Panc1 (cell line): Measurements from ENCODE around the gene FRMD4A. TPM values are rescaled to one million over a fixed set of nuclear protein-coding genes. Genes with fewer than 3 reads are reported as not detected.
A peak's percentile ranks its signal among the peaks of the same experiment; 100 is the strongest.

ENCODE experiments used
- ATAC-seq: fragments of 200-7000 bp; cut with Tn5 transposase; 2 replicates; pipeline ENCODE4 v1.9.1; 2020; ENCODE audit warnings: mild to moderate bottlenecking, moderate library complexity
- BruUV-seq: library from RNA; stranded (reverse); fragments of 400-500 nt; replicated peaks from 2 replicates; lab custom pipeline; 2021; lab: Mats Ljungman, UMichigan
- CTCF ChIA-PET: fragments of 300-600 bp; sonication (Branson Sonifier 250); formaldehyde crosslinking; loops from one replicate; lab custom pipeline; 2022; ENCODE audit warnings: antibody characterized with exemption; lab: Charles Lee
- POLR2A ChIA-PET: fragments of 300-600 bp; sonication (Branson Sonifier 250); formaldehyde crosslinking; loops from one replicate; lab custom pipeline; 2022; ENCODE audit warnings: antibody characterized with exemption; lab: Charles Lee
- DNase-seq: peaks from one replicate; pipeline ENCODE4 v3.0.0-alpha.2; 2010; ENCODE audit warnings: low read depth, low spot score
- H3K27ac ChIP-seq: 2 replicates; pipeline ENCODE4 v1.5.1; 2011; ENCODE audit warnings: mild to moderate bottlenecking, low read length, inconsistent platforms
- H3K27me3 ChIP-seq: fragments of 200-500 bp; sonication (Bioruptor generic); 2 replicates; pipeline ENCODE4 v1.6.0; 2014; ENCODE audit warnings: low read length, inconsistent platforms; ENCODE audit not compliant: control insufficient read depth, insufficient read depth
- H3K36me3 ChIP-seq: fragments of 200-500 bp; sonication (Bioruptor generic); 2 replicates; pipeline ENCODE4 v1.5.1; 2014; ENCODE audit warnings: inconsistent platforms, mild to moderate bottlenecking, low read length, moderate library complexity; ENCODE audit not compliant: control insufficient read depth, insufficient read depth
- H3K4me1 ChIP-seq: 2 replicates; pipeline ENCODE4 v1.5.1; 2011; ENCODE audit warnings: inconsistent platforms, mild to moderate bottlenecking, low read length, moderate library complexity; ENCODE audit not compliant: control insufficient read depth, insufficient read depth
- H3K4me3 ChIP-seq, 2 experiments: 2 replicates each; pipeline ENCODE4 v1.5.1; 2011 to 2012; ENCODE audit warnings: low read depth in 2 of 2, low read length in 2 of 2, mild to moderate bottlenecking in 2 of 2, inconsistent platforms in 1 of 2, moderate library complexity in 1 of 2
- H3K9me3 ChIP-seq: fragments of 200-500 bp; sonication (Bioruptor generic); 2 replicates; pipeline ENCODE4 v1.5.1; 2014; ENCODE audit warnings: low read depth, mild to moderate bottlenecking, inconsistent platforms, low read length, moderate library complexity; ENCODE audit not compliant: control insufficient read depth, insufficient read depth
- CTCF ChIP-seq: fragments of 450-650 bp; IDR thresholded peaks from 2 replicates; pipeline ENCODE4 v1.5.1; 2017; ENCODE audit warnings: mild to moderate bottlenecking
- POLR2AphosphoS5 ChIP-seq: IDR thresholded peaks from 2 replicates; pipeline ENCODE4 v1.6.1; 2012; ENCODE audit warnings: mild to moderate bottlenecking, low read depth, low read length, moderate library complexity
- REST ChIP-seq, 2 experiments: IDR thresholded peaks; 2 replicates each; pipeline ENCODE4 v1.6.1; 2011 to 2012; ENCODE audit warnings: low read depth in 2 of 2, control low read depth in 1 of 2, low read length in 1 of 2, mild to moderate bottlenecking in 1 of 2, moderate library complexity in 1 of 2; ENCODE audit not compliant: insufficient read depth in 1 of 2
- SIN3A ChIP-seq: IDR thresholded peaks from 2 replicates; pipeline ENCODE4 v1.6.1; 2012; ENCODE audit warnings: low read depth, mild to moderate bottlenecking, low read length, moderate library complexity, borderline replicate concordance; ENCODE audit not compliant: insufficient read depth
- TCF7L2 ChIP-seq: IDR thresholded peaks from 2 replicates; pipeline ENCODE4 v1.6.1; 2011; ENCODE audit warnings: mild to moderate bottlenecking, low read depth, low read length, inconsistent platforms
- in situ Hi-C: cut with HindIII; loops from 2 replicates; pipeline ENCODE4 v1.10.0; 2016; ENCODE audit warnings: low sequenced_read_pairs, low pct_unique_long_range_greater_than_20kb
- intact Hi-C: fragments of 100-400 bp; cut with micrococcal nuclease; formaldehyde crosslinking; loops from one replicate; pipeline ENCODE4 v1.10.0; 2022; ENCODE audit not compliant: unreplicated experiment
- total RNA-seq: library from RNA; stranded (reverse); gene quantifications from one replicate; pipeline ENCODE4 v1.2.1, GENCODE V29; 2021; ENCODE audit not compliant: unreplicated experiment

The FRMD4A gene
- total RNA-seq, 1 experiment from 2014 or later, result 7.1 TPM

GRCh38 chr10:14302035-14302434 lies 28.7 kb downstream of the FRMD4A start:
- DNase-seq (no peak), ATAC-seq (no peak)
- in situ Hi-C loops, result no loop called here
- Histone ChIP-seq H3K36me3 (no peaks in the 10 kb centered on the region), H3K27me3 (0 out of 2 replicates have a peak, but pooled peaks cover 2% of the 10 kb centered on the region), H3K4me1 (no peaks in the 10 kb centered on the region), H3K27ac (no peak overlapping the region), H3K4me3 (no peak overlapping the region), H3K9me3 (no peaks in the 10 kb centered on the region)
- intact Hi-C loops, result no loop called here
- TF ChIP-seq REST (IDR thresholded peaks at IDR 0.05; ENCODE audit: insufficient read depth in 1 of 2, low read depth in 2 of 2, low read length in 1 of 2), result no peak
- TF ChIP-seq TCF7L2, result no peak
- no peak for TF ChIP-seq POLR2AphosphoS5
- no peak for TF ChIP-seq SIN3A
- TF ChIP-seq CTCF, result peak; percentile 15; the same call in 1 of the 2 replicates
- BruUV-seq, result no TSS peak
- ChIA-PET CTCF (no interaction called here), POLR2A (no interaction called here)

- ChIA-PET CTCF (no interaction called here), POLR2A (no interaction called here)
- H3K4me3 ChIP-seq, result no peak overlapping the region
- no peak for DNase-seq
- ATAC-seq, result no peak
- H3K9me3 ChIP-seq, result no peaks in the 10 kb centered on the region
- no peak overlapping the region for H3K27ac ChIP-seq
- H3K36me3 ChIP-seq, result no peaks in the 10 kb centered on the region
- in situ Hi-C loops (no loop called here), intact Hi-C loops (no loop called here)
- H3K27me3 ChIP-seq, result 0 out of 2 replicates have a peak, but pooled peaks cover 2% of the 10 kb centered on the region
- BruUV-seq, result no TSS peak
- H3K4me1 ChIP-seq, result no peaks in the 10 kb centered on the region
- no peak for TF ChIP-seq SIN3A
- TF ChIP-seq REST (IDR thresholded peaks at IDR 0.05; ENCODE audit: insufficient read depth in 1 of 2, low read depth in 2 of 2, low read length in 1 of 2), result no peak
- TF ChIP-seq TCF7L2, result no peak
- TF ChIP-seq CTCF, result no peak
- TF ChIP-seq POLR2AphosphoS5, result no peak
Measured at GRCh38 chr10:14299556-14299955, 31.2 kb downstream of the FRMD4A start.
